Activated CD8-positive, alpha-beta memory T cell treated with anti-CD3 and anti-CD28 coated beads, Interleukin-2, amount 50 U/mL, for 48 hours (primary cell): ENCODE data around the gene PLXNA2.

Experiments
- DNase-seq: peaks from one replicate; pipeline ENCODE4 v3.0.0-alpha.2; 2020

The PLXNA2 gene

GRCh38 chr1:208136459-208137182 is 107.6 kb downstream of the PLXNA2 start:
- DNase-seq: no peak

- no peak for DNase-seq
These were observed 108.8 kb downstream of the PLXNA2 start for GRCh38 chr1:208135354-208135753.

DNA sequence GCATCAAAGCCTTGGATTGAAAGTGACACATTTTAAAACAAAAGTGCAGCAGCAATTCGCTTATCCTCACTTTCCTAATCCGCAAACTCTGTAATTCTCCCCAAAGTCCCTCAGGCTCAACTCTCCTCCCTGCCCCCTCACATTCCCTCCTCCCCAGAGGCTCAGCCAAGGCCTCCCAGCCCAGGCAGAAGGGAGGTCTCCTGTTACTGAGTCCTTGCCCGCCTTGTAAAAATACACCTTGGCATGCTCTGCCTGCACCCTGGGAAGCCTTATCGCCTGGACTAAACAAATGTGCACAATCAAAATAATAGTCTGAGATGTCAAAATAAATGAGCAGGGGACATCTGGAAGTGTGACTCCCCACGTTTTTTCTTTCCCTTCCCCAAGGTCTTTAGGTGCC is 109.7 kb downstream of the PLXNA2 start:
- DNase-seq: no peak

DNA sequence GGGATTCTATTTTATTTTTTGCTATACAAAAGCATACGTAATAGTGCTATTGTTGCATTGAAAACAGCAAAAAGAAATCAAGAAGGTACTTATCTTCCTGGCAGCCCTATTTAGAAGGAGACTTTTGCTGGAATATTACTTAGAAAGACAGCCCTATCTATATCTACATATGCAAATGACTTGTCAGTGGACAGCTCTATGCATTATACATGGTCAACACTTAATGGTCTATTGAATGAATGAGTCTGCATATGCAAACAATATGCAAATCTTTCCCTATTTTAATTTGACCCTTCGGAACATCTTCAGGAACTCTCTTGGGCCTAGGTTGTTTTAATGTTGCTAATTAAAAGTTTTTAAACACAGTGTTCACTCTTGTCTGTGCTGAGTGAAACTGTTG is 110.8 kb downstream of the PLXNA2 start:
- no peak for DNase-seq

- peak; percentile 84 for DNase-seq
These were observed 111.8 kb downstream of the PLXNA2 start for GRCh38 chr1:208132287-208132882.

GRCh38 chr1:208131621-208132286 is 112.4 kb downstream of the PLXNA2 start:
- DNase-seq: no peak

DNA sequence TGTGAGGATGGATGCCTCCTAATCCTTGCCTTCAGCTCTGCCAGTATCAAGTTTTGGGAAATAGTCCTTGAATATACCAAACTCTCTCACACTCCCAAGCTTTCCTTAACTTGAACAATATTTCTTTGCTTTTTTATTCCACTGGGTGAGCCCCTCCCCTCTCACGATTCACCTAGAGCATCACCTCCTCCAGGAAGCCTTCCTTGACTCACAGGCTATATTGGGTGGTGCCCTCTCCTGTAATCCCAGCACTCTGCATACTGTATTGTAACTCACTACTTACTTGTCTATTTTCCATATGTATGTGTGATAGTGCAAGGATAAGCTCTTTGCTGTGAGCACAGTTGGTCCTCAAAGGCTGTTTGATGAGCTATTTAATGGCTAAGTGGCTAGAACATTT is 114.7 kb downstream of the PLXNA2 start:
- DNase-seq: no peak

- DNase-seq: no peak
These were observed 115.1 kb downstream of the PLXNA2 start for GRCh38 chr1:208129060-208129459.

DNA sequence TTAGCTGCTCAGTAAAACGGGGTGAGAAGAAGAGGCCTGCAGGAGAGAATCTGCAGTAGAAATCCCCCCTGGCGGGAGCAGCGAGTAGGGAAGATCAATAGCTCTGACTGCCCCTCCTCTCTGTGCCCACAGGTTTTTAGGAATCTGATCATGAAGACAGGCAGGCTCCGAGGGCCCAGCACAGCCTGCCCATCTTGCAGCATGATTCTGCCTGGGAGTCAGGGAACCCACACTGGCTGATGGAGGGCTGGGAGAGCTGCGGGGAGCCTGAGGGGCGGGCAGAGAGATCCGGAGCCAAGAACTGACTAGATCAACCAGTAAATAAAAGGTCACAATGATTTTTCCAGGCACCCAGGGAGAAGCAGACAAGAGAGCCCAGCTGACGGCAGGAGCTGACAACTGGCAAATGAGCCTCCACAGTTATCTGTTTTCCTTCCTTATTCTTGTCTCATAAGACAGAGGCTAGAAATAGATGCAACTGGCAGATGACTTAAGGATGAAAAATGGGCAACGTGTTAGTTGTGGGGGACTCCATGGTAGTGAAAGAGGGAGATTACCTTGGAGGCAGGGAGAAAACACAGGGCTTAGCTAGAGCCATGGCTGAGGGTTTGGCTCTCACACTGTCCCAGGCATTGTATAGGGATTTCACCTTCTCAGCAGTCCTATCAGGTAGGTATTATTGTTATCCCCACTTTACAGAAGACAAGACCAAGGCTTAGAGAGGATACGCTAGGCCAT is 116.2 kb downstream of the PLXNA2 start:
- no peak for DNase-seq

DNA sequence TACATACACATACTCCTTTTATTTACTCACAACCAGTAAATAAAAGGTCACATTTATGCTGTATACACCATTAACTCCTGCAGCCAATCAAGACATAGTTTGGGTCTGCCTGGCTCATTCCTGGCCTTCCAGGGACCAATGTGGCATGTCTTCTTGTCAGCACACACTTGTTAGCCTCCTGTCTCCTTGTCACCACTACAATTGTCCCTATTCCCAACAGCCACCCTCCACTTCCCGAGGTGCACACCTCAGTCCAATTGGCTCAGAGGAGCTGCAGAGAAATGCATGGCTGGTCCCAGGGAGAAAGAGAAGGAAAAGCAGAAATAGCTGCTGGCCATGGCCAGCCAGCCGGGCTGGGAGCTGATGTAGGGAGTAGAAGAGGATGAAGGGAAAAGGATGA is 116.9 kb downstream of the PLXNA2 start:
- DNase-seq: no peak

DNA sequence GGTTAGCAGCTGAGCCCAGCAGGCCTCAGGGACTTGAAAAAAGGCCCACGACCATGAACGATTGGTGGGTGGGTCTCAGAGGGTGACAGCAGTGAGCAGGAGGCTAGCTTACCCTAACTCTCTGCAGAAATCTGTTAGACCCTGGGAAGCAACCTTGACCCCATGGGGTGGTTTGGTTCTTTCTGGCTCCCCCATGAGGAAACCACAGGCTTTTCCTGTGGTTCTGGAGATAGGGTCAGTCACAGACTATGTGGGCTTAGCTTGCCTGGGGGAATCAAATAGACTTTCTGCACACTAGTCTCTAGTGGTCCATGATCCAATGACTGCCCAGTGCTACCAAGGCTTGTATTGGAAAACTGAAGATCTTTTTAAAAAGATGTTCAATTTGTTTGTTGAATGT is 118.1 kb downstream of the PLXNA2 start:
- no peak for DNase-seq

DNA sequence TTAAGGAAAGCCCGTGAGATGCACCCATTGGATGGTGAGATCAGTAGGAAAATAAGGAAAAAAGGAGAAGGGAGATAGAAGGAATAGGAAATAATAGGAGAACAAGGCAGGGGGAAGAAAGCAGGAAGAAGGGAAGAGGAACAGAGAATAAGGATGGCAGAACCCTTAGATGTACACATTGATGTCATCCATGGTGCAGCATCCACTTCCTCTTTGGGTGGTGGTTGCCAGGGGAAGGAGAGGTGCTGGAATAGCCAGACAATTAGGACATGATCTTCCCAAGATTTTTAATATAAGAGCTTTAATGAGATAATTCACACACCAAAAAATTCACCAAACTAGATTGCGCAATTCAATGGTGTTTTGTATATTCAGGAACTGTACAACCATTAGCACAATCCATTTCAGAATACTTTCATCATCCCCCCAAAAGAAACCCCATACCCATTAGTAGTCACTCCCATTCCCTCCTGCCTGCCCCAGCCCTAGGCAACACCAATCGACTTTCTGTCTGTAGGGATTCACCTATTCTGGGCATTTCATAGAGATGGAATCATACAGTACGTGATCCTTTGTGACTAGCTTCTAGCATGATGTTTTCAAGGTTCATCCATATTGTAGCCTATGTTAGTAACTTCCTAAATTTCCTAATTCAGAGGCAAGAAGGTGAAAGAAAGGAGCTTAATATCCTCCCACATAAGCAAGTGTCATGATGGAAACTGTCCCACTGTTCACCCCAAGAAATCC is 121.4 kb downstream of the PLXNA2 start:
- DNase-seq: no peak

DNA sequence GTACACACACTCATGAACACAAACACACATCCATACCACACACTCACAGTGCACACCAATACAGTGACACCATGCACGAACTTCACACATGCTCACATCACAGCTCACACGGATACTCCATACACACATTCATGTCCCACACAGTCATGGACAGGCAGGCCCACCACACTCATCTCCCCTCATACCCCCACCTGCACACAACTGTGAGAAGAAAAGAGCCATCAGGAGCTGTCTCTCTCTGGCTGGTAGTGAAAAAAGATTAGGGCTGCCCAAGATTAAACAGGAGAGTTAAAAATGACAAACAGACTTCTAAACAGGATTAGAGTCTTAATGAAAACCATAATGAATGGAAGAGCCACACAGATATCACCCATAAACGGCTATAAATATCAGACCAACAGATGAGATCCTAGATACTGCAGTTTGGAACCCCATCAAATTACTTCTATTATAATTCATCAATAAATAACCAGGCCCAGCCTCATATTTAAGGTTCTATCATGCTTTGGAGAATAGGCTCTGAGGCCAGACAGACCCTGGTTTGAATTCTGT is 122.3 kb downstream of the PLXNA2 start:
- no peak for DNase-seq

- no peak for DNase-seq
These were observed 123.8 kb downstream of the PLXNA2 start for GRCh38 chr1:208120431-208120790.

GRCh38 chr1:208118841-208119606 is 125.2 kb downstream of the PLXNA2 start:
- no peak for DNase-seq

- DNase-seq: no peak
These were observed 125.9 kb downstream of the PLXNA2 start for GRCh38 chr1:208118306-208118705.

DNA sequence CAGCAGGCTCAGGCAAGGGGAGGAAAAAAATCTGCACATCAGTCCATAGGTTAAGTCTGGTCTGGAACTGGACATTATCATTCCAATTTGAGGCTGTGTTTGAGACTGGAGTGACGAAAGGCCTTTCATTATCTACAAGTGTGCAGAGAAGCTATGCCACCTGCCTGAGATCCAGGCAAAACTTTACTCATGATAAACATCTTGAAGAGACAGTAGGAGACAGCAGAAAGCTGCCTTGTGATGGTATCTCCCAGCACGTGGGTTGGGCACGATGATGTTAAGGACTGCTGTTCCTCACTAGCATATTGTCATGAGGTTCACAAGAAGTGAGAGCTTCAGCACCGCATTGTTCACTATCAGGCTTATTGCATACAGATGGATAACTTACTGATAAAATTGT is 126.4 kb downstream of the PLXNA2 start:
- no peak for DNase-seq

- DNase-seq: no peak
These were observed 126.8 kb downstream of the PLXNA2 start for GRCh38 chr1:208117409-208117808.

- no peak for DNase-seq
These were observed 128.1 kb downstream of the PLXNA2 start for GRCh38 chr1:208115924-208116640.

- DNase-seq: no peak
These were observed 131.2 kb downstream of the PLXNA2 start for GRCh38 chr1:208113011-208113410.

- DNase-seq: no peak
These were observed 131.8 kb downstream of the PLXNA2 start for GRCh38 chr1:208112401-208112800.
